ENCODE results near the gene PAFAH1B1. TPM values are rescaled to one million over a fixed set of nuclear protein-coding genes. Genes with fewer than 3 reads are reported as not detected.
"Not testable (repeated sequence)": the region's sequence is repeated elsewhere in the genome, so short reads cannot be mapped to it uniquely, and the experiment has no call there.

Gene PAFAH1B1
- total RNA-seq, 2 donors from 2014 or later = 168 to 182 TPM

GRCh38 chr17:2572304-2572609 is 21.2 kb upstream of the PAFAH1B1 start:
- not testable (repeated sequence) for H3K4me1 Mint-ChIP-seq; H3K27ac Mint-ChIP-seq; H3K36me3 Mint-ChIP-seq (ENCODE audit: low read depth); H3K4me3 Mint-ChIP-seq; H3K9me3 Mint-ChIP-seq; ATAC-seq (replicated peaks); H3K27me3 Mint-ChIP-seq

- peaks cover 10% of the 10 kb centered on the region for H3K27me3 Mint-ChIP-seq
- H3K4me3 Mint-ChIP-seq = no peak overlapping the region
- no peaks in the 10 kb centered on the region for H3K36me3 Mint-ChIP-seq (ENCODE audit: low read depth)
- no peaks in the 10 kb centered on the region for H3K4me1 Mint-ChIP-seq
- H3K9me3 Mint-ChIP-seq = no peaks in the 10 kb centered on the region
- H3K27ac Mint-ChIP-seq = no peak overlapping the region
- no peak for ATAC-seq (replicated peaks)
These were observed 13.3 kb upstream of the PAFAH1B1 start for GRCh38 chr17:2580151-2580550.

- H3K9me3 Mint-ChIP-seq = no peaks in the 10 kb centered on the region
- no peak overlapping the region for H3K4me3 Mint-ChIP-seq
- no peak for ATAC-seq (replicated peaks)
- no peak overlapping the region for H3K27ac Mint-ChIP-seq
- peaks cover 10% of the 10 kb centered on the region for H3K27me3 Mint-ChIP-seq
- no peaks in the 10 kb centered on the region for H3K36me3 Mint-ChIP-seq (ENCODE audit: low read depth)
- no peaks in the 10 kb centered on the region for H3K4me1 Mint-ChIP-seq
These were observed 12.8 kb upstream of the PAFAH1B1 start for GRCh38 chr17:2580661-2581060.

GRCh38 chr17:2582493-2582892 is 11.0 kb upstream of the PAFAH1B1 start:
- no peak overlapping the region for H3K27ac Mint-ChIP-seq
- no peaks in the 10 kb centered on the region for H3K4me1 Mint-ChIP-seq
- no peak overlapping the region for H3K4me3 Mint-ChIP-seq
- ATAC-seq (replicated peaks) = no peak
- H3K9me3 Mint-ChIP-seq = no peaks in the 10 kb centered on the region
- no peaks in the 10 kb centered on the region for H3K36me3 Mint-ChIP-seq (ENCODE audit: low read depth)
- peaks cover 7% of the 10 kb centered on the region for H3K27me3 Mint-ChIP-seq

GRCh38 chr17:2591040-2591640 is 2.3 kb upstream of the PAFAH1B1 start:
- no peak overlapping the region for H3K4me3 Mint-ChIP-seq
- H3K27me3 Mint-ChIP-seq = no peaks in the 10 kb centered on the region
- H3K36me3 Mint-ChIP-seq (ENCODE audit: low read depth) = peaks cover 18% of the 10 kb centered on the region
- peaks cover 4% of the 10 kb centered on the region for H3K4me1 Mint-ChIP-seq
- no peak for ATAC-seq (replicated peaks)
- no peaks in the 10 kb centered on the region for H3K9me3 Mint-ChIP-seq
- no peak overlapping the region for H3K27ac Mint-ChIP-seq

- ATAC-seq (replicated peaks) = peak; percentile 65
- Mint-ChIP-seq H3K27ac (peak overlapping the region; percentile 89), H3K9me3 (no peaks in the 10 kb centered on the region), H3K4me3 (peak overlapping the region; percentile 87), H3K4me1 (peaks cover 16% of the 10 kb centered on the region), H3K36me3 (ENCODE audit: low read depth) (peaks cover 40% of the 10 kb centered on the region), H3K27me3 (no peaks in the 10 kb centered on the region)
These were observed 617 bp downstream of the PAFAH1B1 start for GRCh38 chr17:2593821-2594721.

- ATAC-seq (replicated peaks) = no peak
- peaks cover 47% of the 10 kb centered on the region for H3K36me3 Mint-ChIP-seq (ENCODE audit: low read depth)
- H3K27ac Mint-ChIP-seq = peak overlapping the region; percentile 89
- H3K9me3 Mint-ChIP-seq = no peaks in the 10 kb centered on the region
- peak overlapping the region; percentile 87 for H3K4me3 Mint-ChIP-seq
- no peaks in the 10 kb centered on the region for H3K27me3 Mint-ChIP-seq
- H3K4me1 Mint-ChIP-seq = peaks cover 22% of the 10 kb centered on the region
These were observed 1.5 kb downstream of the PAFAH1B1 start for GRCh38 chr17:2594722-2595599.

- Mint-ChIP-seq H3K4me1 (peaks cover 22% of the 10 kb centered on the region), H3K4me3 (peak overlapping the region; percentile 87), H3K36me3 (ENCODE audit: low read depth) (peaks cover 47% of the 10 kb centered on the region), H3K27me3 (no peaks in the 10 kb centered on the region), H3K27ac (peak overlapping the region; percentile 89), H3K9me3 (no peaks in the 10 kb centered on the region)
- ATAC-seq (replicated peaks) = no peak
These were observed 2.3 kb downstream of the PAFAH1B1 start for GRCh38 chr17:2595716-2596115.

GRCh38 chr17:2598166-2598565 is 4.7 kb downstream of the PAFAH1B1 start:
- peaks cover 34% of the 10 kb centered on the region for H3K4me1 Mint-ChIP-seq
- no peak overlapping the region for H3K27ac Mint-ChIP-seq
- peaks cover 55% of the 10 kb centered on the region for H3K36me3 Mint-ChIP-seq (ENCODE audit: low read depth)
- H3K4me3 Mint-ChIP-seq = peak overlapping the region; percentile 60
- ATAC-seq (replicated peaks) = no peak
- H3K9me3 Mint-ChIP-seq = no peaks in the 10 kb centered on the region
- no peaks in the 10 kb centered on the region for H3K27me3 Mint-ChIP-seq

- Mint-ChIP-seq H3K27me3 (no peaks in the 10 kb centered on the region), H3K9me3 (no peaks in the 10 kb centered on the region), H3K4me1 (peaks cover 45% of the 10 kb centered on the region), H3K27ac (peak overlapping the region; percentile 31), H3K4me3 (peak overlapping the region; percentile 4), H3K36me3 (ENCODE audit: low read depth) (peaks cover 56% of the 10 kb centered on the region)
- ATAC-seq (replicated peaks) = peak; percentile 56
These were observed 9.2 kb downstream of the PAFAH1B1 start for GRCh38 chr17:2602597-2603017.

GRCh38 chr17:2608350-2608913 is 15.0 kb downstream of the PAFAH1B1 start:
- no peaks in the 10 kb centered on the region for H3K27me3 Mint-ChIP-seq
- peaks cover 40% of the 10 kb centered on the region for H3K36me3 Mint-ChIP-seq (ENCODE audit: low read depth)
- no peaks in the 10 kb centered on the region for H3K9me3 Mint-ChIP-seq
- ATAC-seq (replicated peaks) = no peak
- H3K27ac Mint-ChIP-seq = no peak overlapping the region
- peaks cover 41% of the 10 kb centered on the region for H3K4me1 Mint-ChIP-seq
- peak overlapping the region; percentile 34 for H3K4me3 Mint-ChIP-seq

GRCh38 chr17:2609091-2609490 is 15.6 kb downstream of the PAFAH1B1 start:
- Mint-ChIP-seq H3K36me3 (ENCODE audit: low read depth) (peaks cover 40% of the 10 kb centered on the region), H3K4me1 (peaks cover 41% of the 10 kb centered on the region), H3K27ac (peak overlapping the region; percentile 28), H3K9me3 (no peaks in the 10 kb centered on the region), H3K4me3 (peak overlapping the region; percentile 34), H3K27me3 (no peaks in the 10 kb centered on the region)
- ATAC-seq (replicated peaks) = no peak

- peaks cover 29% of the 10 kb centered on the region for H3K4me1 Mint-ChIP-seq
- H3K27me3 Mint-ChIP-seq = no peaks in the 10 kb centered on the region
- no peaks in the 10 kb centered on the region for H3K9me3 Mint-ChIP-seq
- H3K27ac Mint-ChIP-seq = peak overlapping the region; percentile 15
- ATAC-seq (replicated peaks) = peak; percentile 76
- peak overlapping the region; percentile 3 for H3K4me3 Mint-ChIP-seq
- peaks cover 29% of the 10 kb centered on the region for H3K36me3 Mint-ChIP-seq (ENCODE audit: low read depth)
These were observed 17.0 kb downstream of the PAFAH1B1 start for GRCh38 chr17:2610195-2611175.
